Effector memory CD8-positive, alpha-beta T cell (primary cell): ENCODE measurements around the gene ABI1.
"Not testable (repeated sequence)": the region's sequence is repeated elsewhere in the genome, so short reads cannot be mapped to it uniquely, and the experiment has no call there.

Experiments
- ATAC-seq: fragments of 150-1000 bp; cut with Tn5 transposase; replicated peaks from 2 replicates; pipeline ENCODE4 v1.10.0; 2021; ENCODE audit warnings: mild to moderate bottlenecking, moderate library complexity
- DNase-seq, 3 experiments: peaks; one replicate each; pipeline ENCODE4 v3.0.0; 2021
- H3K27ac Mint-ChIP-seq, 2 donors: one replicate each; pipeline ENCODE4 v1.8.0; 2022; ENCODE audit warnings: mild to moderate bottlenecking in 2 of 2, mixed read lengths in 2 of 2, moderate library complexity in 2 of 2
- H3K27me3 Mint-ChIP-seq, 2 donors: one replicate each; pipeline ENCODE4 v1.8.0; 2022; ENCODE audit warnings: mixed read lengths in 2 of 2
- H3K36me3 Mint-ChIP-seq: one replicate; pipeline ENCODE4 v1.8.0; 2022; ENCODE audit warnings: mild to moderate bottlenecking, moderate library complexity, mixed read lengths; ENCODE audit not compliant: insufficient read depth
- H3K4me1 Mint-ChIP-seq, 2 donors: one replicate each; pipeline ENCODE4 v1.8.0; 2022; ENCODE audit warnings: low read depth in 2 of 2, mixed read lengths in 2 of 2
- H3K4me3 Mint-ChIP-seq, 2 donors: one replicate each; pipeline ENCODE4 v1.8.0; 2022; ENCODE audit warnings: mild to moderate bottlenecking in 2 of 2, mixed read lengths in 2 of 2, moderate library complexity in 2 of 2
- H3K9me3 Mint-ChIP-seq, 2 donors: one replicate each; pipeline ENCODE4 v1.8.0; 2022; ENCODE audit warnings: mixed read lengths in 2 of 2

ABI1 gene

DNA sequence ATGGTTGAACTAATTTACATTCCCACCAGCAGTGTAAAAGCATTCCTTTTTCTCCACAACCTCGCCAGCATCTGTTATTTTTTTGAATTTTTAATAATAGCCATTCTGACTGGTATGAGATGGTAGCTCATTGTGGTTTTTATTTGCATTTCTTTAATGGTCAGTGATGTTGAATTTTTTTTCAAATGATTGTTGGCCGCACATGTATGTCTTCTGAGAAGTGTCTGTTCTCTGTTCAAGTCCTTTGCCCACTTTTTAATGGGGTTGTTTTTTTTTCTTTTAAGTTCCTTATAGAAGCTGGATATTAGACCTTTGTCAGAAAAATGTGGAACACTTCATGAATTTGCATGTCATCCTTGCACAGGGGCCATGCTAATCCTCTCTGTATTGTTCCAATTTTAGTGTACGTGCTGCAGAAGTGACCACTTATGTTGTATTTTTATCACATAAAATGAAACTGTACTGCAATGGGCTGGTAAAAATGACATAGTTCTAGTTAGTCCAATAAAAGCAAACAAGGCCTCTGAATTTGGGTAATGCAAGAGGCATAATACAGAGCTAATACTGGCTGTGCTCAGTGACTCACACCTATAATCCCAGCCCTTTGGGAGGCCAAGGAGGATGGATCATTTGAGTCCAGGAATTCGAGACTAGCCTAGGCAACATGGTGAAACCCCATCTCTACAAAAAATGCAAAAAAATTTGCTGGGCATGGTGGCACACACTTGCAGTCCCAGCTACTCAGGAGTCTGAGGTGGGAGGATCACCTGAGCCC lies 70.3 kb downstream of the ABI1 start:
- ATAC-seq: no peak
- Mint-ChIP-seq H3K27me3 (no peaks in the 10 kb centered on the region), H3K4me1 (peaks cover 39 to 60% of the 10 kb centered on the region in 2 donors), H3K9me3 (no peaks in the 10 kb centered on the region), H3K36me3 (peaks cover 26% of the 10 kb centered on the region), H3K4me3 (no peak overlapping the region), H3K27ac (no peak overlapping the region)
- DNase-seq: no peak

DNA sequence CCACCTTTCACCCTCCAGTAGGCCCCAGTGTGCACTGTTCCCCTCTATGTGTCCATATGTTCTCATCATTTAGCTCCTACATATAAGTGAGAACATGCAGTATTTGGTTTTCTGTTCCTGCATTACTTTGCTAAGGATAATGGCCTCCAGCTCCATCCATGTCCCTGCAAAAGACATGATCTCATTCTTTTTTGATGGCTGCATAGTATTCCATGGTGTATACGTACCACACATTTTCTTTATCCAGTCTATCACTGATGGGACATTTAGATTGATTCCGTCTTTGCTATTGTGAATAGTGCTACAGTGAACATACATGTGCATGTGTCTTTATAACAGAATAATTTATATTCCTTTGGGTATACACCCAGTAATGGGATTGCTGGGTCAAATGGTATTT lies 71.0 kb downstream of the ABI1 start:
- Mint-ChIP-seq H3K4me1 (peaks cover 39 to 59% of the 10 kb centered on the region in 2 donors), H3K27ac (peak overlapping the region in 1 of 2 donors; percentile 39), H3K36me3 (peaks cover 28% of the 10 kb centered on the region)
- not testable (repeated sequence) for H3K4me3 Mint-ChIP-seq, H3K27me3 Mint-ChIP-seq, H3K9me3 Mint-ChIP-seq, DNase-seq, ATAC-seq

DNA sequence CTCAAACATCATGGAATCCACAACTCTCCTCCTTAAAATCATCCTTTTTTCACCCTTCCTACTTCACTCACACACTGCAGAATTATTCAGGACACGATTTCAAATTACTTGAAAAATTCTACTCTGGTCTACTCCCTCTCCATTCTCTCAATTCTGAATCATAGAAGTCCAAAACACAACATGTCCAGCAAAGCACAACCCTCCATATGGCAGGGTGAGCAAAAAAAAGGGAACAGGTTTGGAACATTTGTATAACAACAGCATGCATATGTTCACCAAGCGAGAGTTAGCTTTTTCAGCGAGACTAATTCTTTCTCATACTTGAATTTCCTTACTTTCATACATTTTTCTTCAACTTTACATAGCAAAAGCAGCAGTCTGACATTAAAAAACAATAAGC lies 73.4 kb downstream of the ABI1 start:
- Mint-ChIP-seq H3K4me1 (peaks cover 47 to 67% of the 10 kb centered on the region in 2 donors), H3K9me3 (no peaks in the 10 kb centered on the region), H3K4me3 (peak overlapping the region in 1 of 2 donors; percentile 1), H3K36me3 (peaks cover 35% of the 10 kb centered on the region), H3K27ac (no peak overlapping the region), H3K27me3 (no peaks in the 10 kb centered on the region)
- ATAC-seq (no peak), DNase-seq (no peak)

DNA sequence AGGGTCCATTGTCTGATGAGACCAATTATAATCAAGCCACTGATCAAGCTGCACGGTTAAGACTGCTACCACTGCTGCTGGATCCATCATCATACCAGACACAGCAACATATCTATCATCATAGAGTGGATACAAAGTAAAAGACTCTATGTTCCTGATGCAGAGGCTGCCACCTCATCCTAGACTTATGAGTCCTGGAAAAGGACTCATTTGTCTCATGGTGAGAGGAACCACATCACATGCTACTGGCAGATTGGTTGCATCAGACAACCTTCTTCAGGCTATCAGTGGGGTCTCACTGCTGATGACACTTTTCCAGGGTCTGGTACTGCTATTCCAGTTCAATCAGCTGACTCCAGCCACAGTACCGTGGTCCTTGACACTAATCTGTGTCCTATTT lies 79.0 kb downstream of the ABI1 start:
- H3K9me3 Mint-ChIP-seq: no peaks in the 10 kb centered on the region
- H3K4me3 Mint-ChIP-seq: peak overlapping the region; percentile 4 to 34
- H3K36me3 Mint-ChIP-seq: peaks cover 26% of the 10 kb centered on the region
- H3K4me1 Mint-ChIP-seq: peaks cover 60 to 94% of the 10 kb centered on the region in 2 donors
- no peak for DNase-seq
- ATAC-seq: no peak
- no peaks in the 10 kb centered on the region for H3K27me3 Mint-ChIP-seq
- H3K27ac Mint-ChIP-seq: peak overlapping the region; percentile 41 to 63

DNA sequence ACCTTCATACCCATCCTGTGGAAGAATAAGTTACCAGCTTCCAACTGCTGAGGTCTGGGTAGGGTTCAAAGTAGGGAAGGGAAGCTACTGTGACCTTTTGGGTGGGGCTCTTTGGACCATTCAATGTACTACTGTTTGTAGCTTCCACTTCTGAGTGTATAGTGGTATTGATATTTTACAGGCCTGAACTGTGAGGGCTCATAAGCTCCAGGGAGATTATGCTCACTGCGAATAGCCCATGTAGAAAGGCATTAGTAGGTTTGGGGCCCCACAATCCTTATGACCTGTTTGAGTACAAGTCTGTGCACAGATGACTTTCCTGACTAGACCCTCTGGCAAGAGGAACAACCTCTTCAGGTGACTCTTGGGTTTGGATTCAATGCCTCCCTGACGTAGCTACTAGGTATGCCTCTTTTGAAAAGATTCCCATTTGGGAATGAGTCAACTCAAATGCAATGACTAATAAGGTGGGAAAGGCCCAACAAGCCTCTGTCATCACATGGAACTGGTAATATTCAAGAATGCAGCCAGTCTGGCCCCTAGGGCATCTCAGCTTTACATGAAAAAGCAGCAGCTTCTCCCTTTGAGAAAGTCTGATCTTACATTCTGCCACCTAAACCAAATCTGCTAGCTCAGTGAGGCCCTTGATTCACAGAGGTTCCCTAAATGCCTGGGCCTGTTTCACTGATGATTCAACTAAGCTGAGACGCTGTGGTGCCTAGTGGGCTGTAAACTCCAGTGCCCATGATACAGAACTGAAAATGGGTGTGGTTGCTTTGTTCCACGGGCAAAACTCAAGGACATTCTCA lies 79.8 kb downstream of the ABI1 start:
- Mint-ChIP-seq H3K27me3 (no peaks in the 10 kb centered on the region), H3K4me3 (peak overlapping the region; percentile 5 to 34), H3K36me3 (peaks cover 28% of the 10 kb centered on the region), H3K9me3 (no peaks in the 10 kb centered on the region), H3K27ac (peak overlapping the region; percentile 55 to 63), H3K4me1 (peaks cover 56 to 92% of the 10 kb centered on the region in 2 donors)
- ATAC-seq (peak; percentile 35), DNase-seq (no peak)

DNA sequence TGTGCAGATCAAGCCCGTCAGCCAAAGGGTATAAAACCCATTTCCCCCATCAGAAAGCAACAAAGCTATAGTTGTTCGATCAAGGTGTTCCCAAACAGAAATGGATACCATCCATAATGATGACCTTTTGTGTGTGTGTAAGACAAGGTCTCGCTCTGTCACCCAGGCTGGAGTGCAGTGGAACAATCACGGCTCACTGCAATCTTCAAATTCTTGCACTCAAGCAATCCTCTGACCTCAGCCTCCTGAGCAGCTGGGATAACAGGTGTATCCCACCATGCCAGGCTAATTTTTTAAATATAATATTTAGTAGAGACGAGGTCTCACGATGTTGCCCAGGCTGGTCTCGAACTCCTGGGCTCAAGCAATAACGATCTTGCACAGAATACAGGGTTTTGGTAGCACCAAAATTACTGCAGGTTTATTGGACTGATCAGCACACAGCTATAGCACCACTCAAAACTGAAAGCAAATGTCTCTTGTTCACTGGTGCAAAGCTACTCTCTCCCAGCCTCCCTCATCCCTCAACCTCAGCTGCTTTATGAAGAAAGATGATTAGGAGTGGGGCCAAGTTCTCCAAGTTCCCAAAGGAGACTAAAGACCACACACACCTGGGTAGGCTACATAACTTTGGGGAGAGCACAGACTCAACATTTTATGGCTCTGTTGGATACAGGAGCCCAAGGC lies 80.5 kb downstream of the ABI1 start:
- no peaks in the 10 kb centered on the region for H3K27me3 Mint-ChIP-seq
- DNase-seq (no peak), ATAC-seq (peak; percentile 41)
- peak overlapping the region; percentile 55 to 63 for H3K27ac Mint-ChIP-seq
- peak overlapping the region in 1 of 2 donors; percentile 5 for H3K4me3 Mint-ChIP-seq
- peaks cover 58 to 94% of the 10 kb centered on the region in 2 donors for H3K4me1 Mint-ChIP-seq
- no peaks in the 10 kb centered on the region for H3K9me3 Mint-ChIP-seq
- peaks cover 26% of the 10 kb centered on the region for H3K36me3 Mint-ChIP-seq

DNA sequence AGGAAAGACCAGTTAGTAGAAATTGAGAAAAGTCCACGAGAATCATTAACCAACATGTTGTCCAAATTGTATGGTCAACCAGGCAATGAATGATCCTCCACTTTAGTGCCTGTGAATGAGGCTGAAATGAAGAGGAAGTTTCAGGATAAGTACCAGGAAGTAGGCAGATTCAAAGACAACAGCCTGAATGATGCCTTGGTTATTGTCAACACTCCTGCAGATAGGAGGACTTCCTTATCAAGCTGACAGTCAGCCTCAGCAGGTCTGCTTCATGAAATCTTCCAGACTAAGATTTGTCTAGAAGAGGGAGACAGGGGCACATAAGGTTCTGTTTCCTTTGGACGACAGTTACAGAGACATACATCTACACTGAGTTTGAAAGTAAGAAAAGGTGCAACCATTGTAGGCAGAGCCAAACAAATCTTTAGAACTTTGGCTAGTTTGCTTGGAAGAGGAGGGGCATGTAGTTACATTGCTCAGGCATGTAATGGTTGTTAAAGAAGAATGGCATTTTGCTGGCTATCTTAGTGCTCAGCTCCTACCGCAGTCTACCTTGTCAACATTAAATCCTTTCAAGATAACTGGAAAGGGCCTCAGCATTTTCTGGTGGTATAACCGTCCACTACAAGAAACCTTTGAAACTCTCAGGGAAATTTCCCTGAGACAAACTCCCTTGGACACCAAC lies 81.4 kb downstream of the ABI1 start:
- H3K4me3 Mint-ChIP-seq: no peak overlapping the region
- no peaks in the 10 kb centered on the region for H3K27me3 Mint-ChIP-seq
- ATAC-seq (no peak), DNase-seq (no peak)
- H3K36me3 Mint-ChIP-seq: peaks cover 22% of the 10 kb centered on the region
- peaks cover 57 to 90% of the 10 kb centered on the region in 2 donors for H3K4me1 Mint-ChIP-seq
- H3K9me3 Mint-ChIP-seq: no peaks in the 10 kb centered on the region
- H3K27ac Mint-ChIP-seq: no peak overlapping the region

DNA sequence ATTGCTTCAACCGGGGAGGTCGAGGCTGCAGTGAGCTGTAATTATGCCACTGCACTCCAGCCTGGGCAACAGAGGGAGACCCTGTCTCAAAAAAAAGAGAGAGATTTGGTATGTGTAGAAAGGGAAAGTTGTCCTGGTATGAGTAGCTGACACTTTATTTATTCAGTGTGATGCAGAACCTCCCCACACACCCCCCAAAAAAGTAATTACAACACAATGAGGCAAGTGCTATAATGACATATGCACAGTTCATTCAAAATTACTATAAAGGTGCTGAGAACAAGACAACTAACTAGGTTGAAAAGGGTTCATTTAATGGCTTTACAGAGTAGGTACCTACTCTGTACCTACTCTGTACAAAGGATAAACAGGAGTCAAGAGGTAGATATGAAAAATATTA lies 83.1 kb downstream of the ABI1 start:
- Mint-ChIP-seq H3K27ac (peak overlapping the region; percentile 58 to 59), H3K4me3 (peak overlapping the region in 1 of 2 donors; percentile 16), H3K4me1 (peaks cover 50 to 81% of the 10 kb centered on the region in 2 donors)

DNA sequence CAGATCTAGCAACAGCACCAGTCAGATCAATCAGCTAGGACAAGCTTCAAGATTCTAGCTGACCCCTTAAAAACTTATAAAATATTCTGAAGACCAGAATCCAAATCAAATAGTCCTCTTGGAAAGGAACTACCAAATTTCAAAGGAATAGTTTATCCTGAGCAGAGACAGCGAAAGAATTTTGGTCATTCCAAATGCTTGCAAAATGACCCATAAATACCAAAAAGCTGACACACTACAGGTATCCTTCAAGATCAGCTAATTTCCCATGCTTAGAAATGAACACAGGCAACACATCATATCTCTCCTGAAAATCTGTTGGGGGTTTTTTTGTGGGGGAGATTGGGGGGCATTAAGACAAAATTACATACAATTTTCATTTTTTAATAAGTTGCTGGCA lies 84.5 kb downstream of the ABI1 start:
- Mint-ChIP-seq H3K27ac (peak overlapping the region; percentile 38 to 77), H3K36me3 (peaks cover 20% of the 10 kb centered on the region), H3K4me3 (no peak overlapping the region), H3K9me3 (no peaks in the 10 kb centered on the region), H3K27me3 (no peaks in the 10 kb centered on the region), H3K4me1 (peaks cover 39 to 76% of the 10 kb centered on the region in 2 donors)
- ATAC-seq: no peak
- no peak for DNase-seq

More for the DNA sequence above, 83.1 kb downstream of the ABI1 start:
- ATAC-seq: no peak
- peaks cover 20% of the 10 kb centered on the region for H3K36me3 Mint-ChIP-seq
- no peaks in the 10 kb centered on the region for H3K9me3 Mint-ChIP-seq
- no peaks in the 10 kb centered on the region for H3K27me3 Mint-ChIP-seq
- DNase-seq: no peak

DNA sequence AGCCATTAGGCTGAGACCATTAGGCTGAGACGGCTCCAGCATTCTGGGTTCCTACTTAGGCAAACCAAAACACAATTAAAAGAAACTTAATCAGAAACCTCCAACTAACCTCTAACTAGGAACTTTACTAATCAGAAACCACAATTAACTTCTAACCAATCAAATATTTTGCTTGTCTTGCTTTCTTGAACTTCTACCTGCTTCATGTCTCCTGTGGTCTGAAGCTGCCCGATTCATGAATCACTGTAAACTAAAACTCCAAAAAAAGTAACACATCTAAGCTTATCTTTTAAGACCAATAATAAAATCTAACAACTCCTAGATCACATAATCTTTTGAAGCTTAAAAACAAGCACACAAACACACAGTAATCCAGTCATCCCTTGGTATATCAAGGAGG lies 87.1 kb downstream of the ABI1 start:
- peaks cover 32 to 64% of the 10 kb centered on the region in 2 donors for H3K4me1 Mint-ChIP-seq
- peak overlapping the region in 1 of 2 donors; percentile 39 for H3K4me3 Mint-ChIP-seq
- H3K27me3 Mint-ChIP-seq: no peaks in the 10 kb centered on the region
- DNase-seq: no peak
- H3K27ac Mint-ChIP-seq: peak overlapping the region; percentile 32
- peaks cover 31% of the 10 kb centered on the region for H3K36me3 Mint-ChIP-seq
- H3K9me3 Mint-ChIP-seq: no peaks in the 10 kb centered on the region
- ATAC-seq: no peak

DNA sequence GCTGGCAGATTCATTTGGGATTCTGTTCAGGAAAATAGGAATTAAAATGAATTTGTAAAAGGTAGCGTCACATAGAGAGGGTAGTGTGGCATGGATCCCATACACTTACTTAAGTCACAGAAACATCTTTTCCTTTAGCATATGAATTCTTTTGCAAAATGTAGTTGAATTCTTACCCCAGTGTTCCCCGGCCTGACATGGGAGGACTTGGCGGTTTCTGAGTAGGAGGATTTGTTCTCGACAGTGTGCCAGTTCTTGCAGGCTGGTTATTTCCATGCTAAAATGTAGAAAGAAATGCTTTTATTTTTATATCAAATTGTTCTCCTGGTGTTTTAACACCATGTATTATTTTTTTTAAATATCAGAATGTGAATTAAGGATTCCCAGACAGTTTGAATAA lies 90.7 kb downstream of the ABI1 start:
- Mint-ChIP-seq H3K36me3 (peaks cover 50% of the 10 kb centered on the region), H3K27me3 (no peaks in the 10 kb centered on the region), H3K9me3 (no peaks in the 10 kb centered on the region), H3K27ac (no peak overlapping the region), H3K4me1 (peaks cover 11 to 47% of the 10 kb centered on the region in 2 donors), H3K4me3 (no peak overlapping the region)
- no peak for ATAC-seq
- DNase-seq: no peak

DNA sequence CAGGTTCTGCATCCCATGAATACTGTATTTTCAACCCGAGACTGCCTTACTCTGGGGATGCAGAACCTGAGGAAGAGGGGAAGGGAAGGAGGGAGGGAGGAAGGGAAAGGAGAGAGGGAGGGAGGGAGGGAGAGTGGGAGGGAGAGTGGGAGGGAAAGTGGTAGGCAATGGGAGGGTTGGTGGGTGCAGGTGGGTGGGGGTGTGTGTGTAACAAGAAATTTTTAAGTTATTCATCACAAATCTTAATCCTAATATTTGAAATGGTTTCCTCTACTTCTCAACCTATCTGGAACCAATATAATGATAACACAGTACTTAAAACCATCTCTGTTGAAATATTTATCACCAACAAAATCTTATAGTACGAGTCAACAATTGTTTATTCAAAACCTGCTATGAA lies 95.2 kb downstream of the ABI1 start:
- Mint-ChIP-seq H3K36me3 (peaks cover 69% of the 10 kb centered on the region), H3K4me1 (peaks cover 3 to 29% of the 10 kb centered on the region in 2 donors), H3K4me3 (no peak overlapping the region), H3K27me3 (no peaks in the 10 kb centered on the region), H3K9me3 (no peaks in the 10 kb centered on the region), H3K27ac (peak overlapping the region in 1 of 2 donors; percentile 76)
- DNase-seq: no peak
- no peak for ATAC-seq

DNA sequence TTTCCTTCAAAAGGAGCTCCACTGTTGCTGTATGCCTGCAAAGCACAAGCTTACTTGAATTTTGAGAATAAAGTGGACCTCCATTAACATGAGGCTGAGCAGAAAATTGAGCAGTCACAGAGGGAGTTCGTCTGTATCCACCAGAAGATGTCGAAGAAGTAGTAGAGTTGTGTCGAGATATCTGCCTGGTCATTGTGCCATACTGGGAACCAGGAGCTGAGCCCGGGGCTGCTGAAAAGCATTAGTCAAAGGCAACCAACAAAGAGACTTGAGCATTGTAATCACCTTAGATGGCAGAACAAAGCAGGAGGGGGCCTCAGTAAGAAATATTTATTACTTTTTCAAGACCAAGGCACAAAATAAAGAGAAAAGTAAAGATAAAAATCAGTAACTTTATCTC lies 101.8 kb downstream of the ABI1 start:
- peaks cover 66% of the 10 kb centered on the region for H3K36me3 Mint-ChIP-seq

More for the DNA sequence above, 101.8 kb downstream of the ABI1 start:
- H3K4me1 Mint-ChIP-seq: peaks cover 3 to 14% of the 10 kb centered on the region in 2 donors
- peak overlapping the region in 1 of 2 donors; percentile 82 for H3K27ac Mint-ChIP-seq
- no peaks in the 10 kb centered on the region for H3K9me3 Mint-ChIP-seq
- H3K4me3 Mint-ChIP-seq: no peak overlapping the region
- no peaks in the 10 kb centered on the region for H3K27me3 Mint-ChIP-seq
- no peak for DNase-seq
- ATAC-seq: no peak
